Measurements from ENCODE around the gene C6orf136. TPM values are rescaled to one million over a fixed set of nuclear protein-coding genes. Genes with fewer than 3 reads are reported as not detected.

C6orf136 gene
- total and polyA plus RNA-seq, 9 of the 15 experiments (the other 6 are each of a cell fraction or from before 2014, with no cell fraction given): 14.1 to 63.1 (median 18.4) TPM

DNA sequence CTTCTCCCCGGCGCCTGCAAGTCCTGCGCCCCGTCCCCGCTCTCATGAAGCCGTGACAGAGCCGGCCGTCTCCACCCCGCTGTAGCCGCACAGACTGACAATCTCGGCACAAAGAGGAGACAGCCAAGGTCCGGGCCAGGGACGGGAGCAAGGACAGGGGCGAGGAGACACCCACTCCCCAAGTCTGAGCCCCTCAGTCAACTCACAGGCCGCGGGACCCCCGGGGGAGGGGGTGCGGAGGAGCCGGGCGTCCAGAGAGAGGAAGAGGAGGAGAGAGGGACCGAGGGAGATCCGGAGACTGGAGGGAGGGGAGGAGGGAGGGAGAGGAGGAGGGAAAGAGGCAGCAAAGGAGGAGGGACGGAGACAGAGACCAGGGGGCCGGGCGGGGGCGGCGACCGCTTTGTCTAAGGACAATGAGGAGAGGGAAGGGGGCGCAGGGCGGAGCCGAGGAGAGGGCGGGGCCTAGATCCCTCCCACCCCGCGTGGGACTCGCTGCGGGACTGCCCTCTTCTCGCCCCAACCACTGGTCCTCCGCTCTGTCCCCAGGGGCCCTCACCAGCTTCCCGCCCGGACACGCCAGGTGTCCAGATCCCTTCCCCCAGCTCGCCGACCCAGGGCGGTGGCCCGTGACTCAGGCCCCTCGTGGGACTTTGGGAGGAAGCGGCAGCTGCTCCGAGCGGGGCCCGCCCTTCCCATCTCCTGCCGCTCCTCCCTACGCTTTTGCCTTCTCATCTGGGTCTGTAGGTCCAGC, 40.1 kb downstream of the C6orf136 start (continued):
- TF ChIP-seq EP400 (IDR thresholded peaks at IDR 0.05) (no peak), SETDB1 (IDR thresholded peaks at IDR 0.05; ENCODE audit: low read length) (no peak), PTBP1 (IDR thresholded peaks at IDR 0.05; ENCODE audit: low read depth, low read length) (0 out of 2 replicates have a peak, but pooled peaks have one; percentile 47), CHD2 (IDR thresholded peaks at IDR 0.05; ENCODE audit: low read depth, low read length) (peak; percentile 13; the same call in 1 of the 2 replicates), CHCHD3 (CRISPR knock-in tag; IDR thresholded peaks at IDR 0.05) (no peak; the same call in 1 of the 2 replicates), ILK (tag; IDR thresholded peaks at IDR 0.05; ENCODE audit: borderline replicate concordance, low read depth) (no peak), HNRNPLL (IDR thresholded peaks at IDR 0.05; ENCODE audit: low read depth, low read length, poor library complexity, severe bottlenecking) (peak; percentile 17), RFX7 (CRISPR knock-in tag; IDR thresholded peaks at IDR 0.05) (no peak), ZC3H11A (IDR thresholded peaks at IDR 0.05; ENCODE audit: low read depth, low read length) (no peak), POLR2B (IDR thresholded peaks at IDR 0.05; ENCODE audit: low read depth, partially characterized antibody) (peak; percentile 67), HDAC2 (IDR thresholded peaks at IDR 0.05) (peak; percentile 96), TGIF2 (CRISPR knock-in tag; IDR thresholded peaks at IDR 0.05) (peak; percentile 47; the same call in 1 of the 2 replicates), ZNF217 (CRISPR knock-in tag; IDR thresholded peaks at IDR 0.05) (no peak), ZNF699 (CRISPR knock-in tag; IDR thresholded peaks at IDR 0.05; ENCODE audit: insufficient replicate concordance) (no peak), TCF3 (CRISPR knock-in tag; IDR thresholded peaks at IDR 0.05) (peak; percentile 53), ZFP1 (CRISPR knock-in tag; IDR thresholded peaks at IDR 0.05) (no peak)
- TF ChIP-seq, protein P1, sequence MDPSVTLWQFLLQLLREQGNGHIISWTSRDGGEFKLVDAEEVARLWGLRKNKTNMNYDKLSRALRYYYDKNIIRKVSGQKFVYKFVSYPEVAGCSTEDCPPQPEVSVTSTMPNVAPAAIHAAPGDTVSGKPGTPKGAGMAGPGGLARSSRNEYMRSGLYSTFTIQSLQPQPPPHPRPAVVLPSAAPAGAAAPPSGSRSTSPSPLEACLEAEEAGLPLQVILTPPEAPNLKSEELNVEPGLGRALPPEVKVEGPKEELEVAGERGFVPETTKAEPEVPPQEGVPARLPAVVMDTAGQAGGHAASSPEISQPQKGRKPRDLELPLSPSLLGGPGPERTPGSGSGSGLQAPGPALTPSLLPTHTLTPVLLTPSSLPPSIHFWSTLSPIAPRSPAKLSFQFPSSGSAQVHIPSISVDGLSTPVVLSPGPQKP (CRISPR knock-in tag; IDR thresholded peaks at IDR 0.05): no peak
- TF ChIP-seq, protein P2, sequence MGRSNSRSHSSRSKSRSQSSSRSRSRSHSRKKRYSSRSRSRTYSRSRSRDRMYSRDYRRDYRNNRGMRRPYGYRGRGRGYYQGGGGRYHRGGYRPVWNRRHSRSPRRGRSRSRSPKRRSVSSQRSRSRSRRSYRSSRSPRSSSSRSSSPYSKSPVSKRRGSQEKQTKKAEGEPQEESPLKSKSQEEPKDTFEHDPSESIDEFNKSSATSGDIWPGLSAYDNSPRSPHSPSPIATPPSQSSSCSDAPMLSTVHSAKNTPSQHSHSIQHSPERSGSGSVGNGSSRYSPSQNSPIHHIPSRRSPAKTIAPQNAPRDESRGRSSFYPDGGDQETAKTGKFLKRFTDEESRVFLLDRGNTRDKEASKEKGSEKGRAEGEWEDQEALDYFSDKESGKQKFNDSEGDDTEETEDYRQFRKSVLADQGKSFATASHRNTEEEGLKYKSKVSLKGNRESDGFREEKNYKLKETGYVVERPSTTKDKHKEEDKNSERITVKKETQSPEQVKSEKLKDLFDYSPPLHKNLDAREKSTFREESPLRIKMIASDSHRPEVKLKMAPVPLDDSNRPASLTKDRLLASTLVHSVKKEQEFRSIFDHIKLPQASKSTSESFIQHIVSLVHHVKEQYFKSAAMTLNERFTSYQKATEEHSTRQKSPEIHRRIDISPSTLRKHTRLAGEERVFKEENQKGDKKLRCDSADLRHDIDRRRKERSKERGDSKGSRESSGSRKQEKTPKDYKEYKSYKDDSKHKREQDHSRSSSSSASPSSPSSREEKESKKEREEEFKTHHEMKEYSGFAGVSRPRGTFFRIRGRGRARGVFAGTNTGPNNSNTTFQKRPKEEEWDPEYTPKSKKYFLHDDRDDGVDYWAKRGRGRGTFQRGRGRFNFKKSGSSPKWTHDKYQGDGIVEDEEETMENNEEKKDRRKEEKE (IDR thresholded peaks at IDR 0.05; ENCODE audit: borderline replicate concordance in 1 of 2, control insufficient read depth in 1 of 2, low read depth in 2 of 2, low read length in 1 of 2): 0 out of 4 replicates have a peak, but pooled peaks of 1 of the 2 experiments have one; percentile 31
- TF ChIP-seq, protein P3, sequence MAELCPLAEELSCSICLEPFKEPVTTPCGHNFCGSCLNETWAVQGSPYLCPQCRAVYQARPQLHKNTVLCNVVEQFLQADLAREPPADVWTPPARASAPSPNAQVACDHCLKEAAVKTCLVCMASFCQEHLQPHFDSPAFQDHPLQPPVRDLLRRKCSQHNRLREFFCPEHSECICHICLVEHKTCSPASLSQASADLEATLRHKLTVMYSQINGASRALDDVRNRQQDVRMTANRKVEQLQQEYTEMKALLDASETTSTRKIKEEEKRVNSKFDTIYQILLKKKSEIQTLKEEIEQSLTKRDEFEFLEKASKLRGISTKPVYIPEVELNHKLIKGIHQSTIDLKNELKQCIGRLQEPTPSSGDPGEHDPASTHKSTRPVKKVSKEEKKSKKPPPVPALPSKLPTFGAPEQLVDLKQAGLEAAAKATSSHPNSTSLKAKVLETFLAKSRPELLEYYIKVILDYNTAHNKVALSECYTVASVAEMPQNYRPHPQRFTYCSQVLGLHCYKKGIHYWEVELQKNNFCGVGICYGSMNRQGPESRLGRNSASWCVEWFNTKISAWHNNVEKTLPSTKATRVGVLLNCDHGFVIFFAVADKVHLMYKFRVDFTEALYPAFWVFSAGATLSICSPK (IDR thresholded peaks at IDR 0.05; ENCODE audit: borderline replicate concordance): peak; percentile 60; the same call in 1 of the 2 replicates
- TF ChIP-seq, protein P4, sequence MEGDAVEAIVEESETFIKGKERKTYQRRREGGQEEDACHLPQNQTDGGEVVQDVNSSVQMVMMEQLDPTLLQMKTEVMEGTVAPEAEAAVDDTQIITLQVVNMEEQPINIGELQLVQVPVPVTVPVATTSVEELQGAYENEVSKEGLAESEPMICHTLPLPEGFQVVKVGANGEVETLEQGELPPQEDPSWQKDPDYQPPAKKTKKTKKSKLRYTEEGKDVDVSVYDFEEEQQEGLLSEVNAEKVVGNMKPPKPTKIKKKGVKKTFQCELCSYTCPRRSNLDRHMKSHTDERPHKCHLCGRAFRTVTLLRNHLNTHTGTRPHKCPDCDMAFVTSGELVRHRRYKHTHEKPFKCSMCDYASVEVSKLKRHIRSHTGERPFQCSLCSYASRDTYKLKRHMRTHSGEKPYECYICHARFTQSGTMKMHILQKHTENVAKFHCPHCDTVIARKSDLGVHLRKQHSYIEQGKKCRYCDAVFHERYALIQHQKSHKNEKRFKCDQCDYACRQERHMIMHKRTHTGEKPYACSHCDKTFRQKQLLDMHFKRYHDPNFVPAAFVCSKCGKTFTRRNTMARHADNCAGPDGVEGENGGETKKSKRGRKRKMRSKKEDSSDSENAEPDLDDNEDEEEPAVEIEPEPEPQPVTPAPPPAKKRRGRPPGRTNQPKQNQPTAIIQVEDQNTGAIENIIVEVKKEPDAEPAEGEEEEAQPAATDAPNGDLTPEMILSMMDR (IDR thresholded peaks at IDR 0.05 in 2 of 3, conservative IDR thresholded peaks at IDR 0.05 in 1 of 3; ENCODE audit: insufficient read depth in 2 of 3, low read depth in 1 of 3, low read length in 3 of 3): no peak

Measured in K562 (cell line).